Stomach (tissue), 4 donors: ENCODE data around the gene OSTF1.

Experiments used
- EP300 ChIP-seq: sonication (generic); formaldehyde crosslinking; IDR thresholded peaks from one replicate; pipeline ENCODE4 v1.6.1; 2017; ENCODE audit warnings: antibody characterized with exemption
- POLR2A ChIP-seq, 4 donors: fragments of 450-650 bp; IDR thresholded peaks; one replicate each; pipeline ENCODE4 v1.6.1; 2016; ENCODE audit warnings: antibody characterized with exemption in 4 of 4, control low read depth in 2 of 4, mild to moderate bottlenecking in 1 of 4, moderate library complexity in 1 of 4
- POLR2AphosphoS5 ChIP-seq, 3 donors: sonication (generic); formaldehyde crosslinking; IDR thresholded peaks; one replicate each; pipeline ENCODE4 v1.6.1; 2016; ENCODE audit warnings: antibody characterized with exemption in 3 of 3
- TF ChIP-seq, protein P1 (sequence below), 7 experiments: fragments of 450-650 bp in 4 of 7; fragments of 200-600 bp in 3 of 7; sonication (generic) in 3 of 7; IDR thresholded peaks; one replicate each; pipeline ENCODE4 v1.5.1; 2016 to 2019; ENCODE audit warnings: antibody characterized with exemption in 7 of 7, control low read depth in 2 of 7, mild to moderate bottlenecking in 1 of 7

DNA sequence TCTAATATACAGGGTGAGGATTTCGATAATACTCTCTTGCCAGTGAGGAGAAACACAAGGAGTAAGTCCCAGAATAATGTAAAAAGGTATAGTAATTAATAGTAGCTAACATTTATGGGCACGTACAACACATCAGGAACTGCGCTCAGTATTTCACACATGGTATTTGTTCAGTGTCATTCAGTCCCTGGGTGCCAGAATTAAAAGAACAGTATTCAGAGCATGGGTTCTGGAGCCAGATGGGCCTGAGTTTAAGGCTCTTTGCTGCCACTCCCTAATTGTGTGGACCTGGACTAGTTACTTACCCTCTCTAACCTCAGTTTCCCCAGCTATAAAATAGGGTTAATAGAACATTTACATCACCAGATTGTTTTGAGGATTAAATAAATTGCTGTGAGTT, 16.3 kb downstream of the OSTF1 start:
- TF ChIP-seq, protein P1, sequence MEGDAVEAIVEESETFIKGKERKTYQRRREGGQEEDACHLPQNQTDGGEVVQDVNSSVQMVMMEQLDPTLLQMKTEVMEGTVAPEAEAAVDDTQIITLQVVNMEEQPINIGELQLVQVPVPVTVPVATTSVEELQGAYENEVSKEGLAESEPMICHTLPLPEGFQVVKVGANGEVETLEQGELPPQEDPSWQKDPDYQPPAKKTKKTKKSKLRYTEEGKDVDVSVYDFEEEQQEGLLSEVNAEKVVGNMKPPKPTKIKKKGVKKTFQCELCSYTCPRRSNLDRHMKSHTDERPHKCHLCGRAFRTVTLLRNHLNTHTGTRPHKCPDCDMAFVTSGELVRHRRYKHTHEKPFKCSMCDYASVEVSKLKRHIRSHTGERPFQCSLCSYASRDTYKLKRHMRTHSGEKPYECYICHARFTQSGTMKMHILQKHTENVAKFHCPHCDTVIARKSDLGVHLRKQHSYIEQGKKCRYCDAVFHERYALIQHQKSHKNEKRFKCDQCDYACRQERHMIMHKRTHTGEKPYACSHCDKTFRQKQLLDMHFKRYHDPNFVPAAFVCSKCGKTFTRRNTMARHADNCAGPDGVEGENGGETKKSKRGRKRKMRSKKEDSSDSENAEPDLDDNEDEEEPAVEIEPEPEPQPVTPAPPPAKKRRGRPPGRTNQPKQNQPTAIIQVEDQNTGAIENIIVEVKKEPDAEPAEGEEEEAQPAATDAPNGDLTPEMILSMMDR (IDR thresholded peaks at IDR 0.05): no peak
- no peak for TF ChIP-seq POLR2AphosphoS5 (IDR thresholded peaks at IDR 0.05)
- TF ChIP-seq EP300: no peak
- TF ChIP-seq POLR2A (IDR thresholded peaks at IDR 0.05): no peak
